ENCODE measurements around the gene STUM. TPM values are rescaled to one million over a fixed set of nuclear protein-coding genes. Genes with fewer than 3 reads are reported as not detected.

STUM gene
- total RNA-seq, 1 experiment from 2014 or later: 0.03 TPM

DNA sequence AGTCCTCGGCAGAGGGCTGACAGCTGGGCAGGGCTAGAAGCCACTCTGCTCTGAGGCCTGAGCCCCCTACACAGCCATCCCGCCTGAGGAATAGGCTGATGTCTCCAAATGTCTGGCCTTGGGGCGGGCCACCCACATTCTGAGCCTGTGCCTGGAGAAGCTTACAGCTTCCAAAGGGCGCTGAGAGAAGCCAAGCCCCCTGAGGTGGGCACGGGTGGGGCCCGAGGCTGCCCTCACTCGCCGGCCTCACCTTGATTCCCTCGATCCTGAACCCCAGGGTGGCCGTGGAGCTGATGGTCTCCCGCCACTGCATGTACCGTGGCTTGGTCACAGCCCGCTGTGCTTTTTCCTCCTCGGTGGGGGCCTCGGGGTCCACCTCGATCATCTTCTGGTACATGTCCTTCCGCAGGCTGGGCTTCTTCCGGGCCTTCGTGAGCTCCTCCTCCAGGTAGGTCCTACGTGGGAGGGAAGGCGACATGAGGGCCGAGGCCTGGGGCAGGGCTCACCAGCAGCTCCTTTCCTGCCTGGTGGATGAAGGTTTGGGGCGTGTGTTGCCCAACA lies 93.2 kb downstream of the STUM start:
- ATAC-seq (no peak), DNase-seq (ENCODE audit: low read depth, low spot score) (no peak)
- ChIA-PET CTCF (interaction anchor here (0.6 kb wide), 1 partner anchor 121 kb away, joined by 4 read pairs; no protein-coding TSS in a partner anchor), POLR2A (interaction anchor here (0.9 kb wide), 1 partner anchor 233 kb away, joined by 3 read pairs; no protein-coding TSS in a partner anchor)
- no TSS peak for BruUV-seq (replicated peaks)
- Histone ChIP-seq H3K4me1 (ENCODE audit: control insufficient read depth, insufficient read depth, low read length) (no peaks in the 10 kb centered on the region), H3K36me3 (ENCODE audit: control insufficient read depth, insufficient read depth, low read length) (no peaks in the 10 kb centered on the region), H3K4me3 (ENCODE audit: low read depth in 2 of 2, low read length in 2 of 2) (no peak overlapping the region), H3K27ac (ENCODE audit: low read length) (no peak overlapping the region), H3K27me3 (ENCODE audit: control insufficient read depth, insufficient read depth, low read length) (no peaks in the 10 kb centered on the region), H3K9me3 (ENCODE audit: control insufficient read depth, insufficient read depth, low read depth, low read length) (no peaks in the 10 kb centered on the region)
- in situ Hi-C loops (cut with HindIII; ENCODE audit: low pct_unique_long_range_greater_than_20kb, low sequenced_read_pairs): no loop called here
- intact Hi-C loops (cut with micrococcal nuclease; ENCODE audit: unreplicated experiment): no loop called here
- no peak for TF ChIP-seq SIN3A (IDR thresholded peaks at IDR 0.05; ENCODE audit: borderline replicate concordance, insufficient read depth, low read depth, low read length)
- TF ChIP-seq, protein P1, sequence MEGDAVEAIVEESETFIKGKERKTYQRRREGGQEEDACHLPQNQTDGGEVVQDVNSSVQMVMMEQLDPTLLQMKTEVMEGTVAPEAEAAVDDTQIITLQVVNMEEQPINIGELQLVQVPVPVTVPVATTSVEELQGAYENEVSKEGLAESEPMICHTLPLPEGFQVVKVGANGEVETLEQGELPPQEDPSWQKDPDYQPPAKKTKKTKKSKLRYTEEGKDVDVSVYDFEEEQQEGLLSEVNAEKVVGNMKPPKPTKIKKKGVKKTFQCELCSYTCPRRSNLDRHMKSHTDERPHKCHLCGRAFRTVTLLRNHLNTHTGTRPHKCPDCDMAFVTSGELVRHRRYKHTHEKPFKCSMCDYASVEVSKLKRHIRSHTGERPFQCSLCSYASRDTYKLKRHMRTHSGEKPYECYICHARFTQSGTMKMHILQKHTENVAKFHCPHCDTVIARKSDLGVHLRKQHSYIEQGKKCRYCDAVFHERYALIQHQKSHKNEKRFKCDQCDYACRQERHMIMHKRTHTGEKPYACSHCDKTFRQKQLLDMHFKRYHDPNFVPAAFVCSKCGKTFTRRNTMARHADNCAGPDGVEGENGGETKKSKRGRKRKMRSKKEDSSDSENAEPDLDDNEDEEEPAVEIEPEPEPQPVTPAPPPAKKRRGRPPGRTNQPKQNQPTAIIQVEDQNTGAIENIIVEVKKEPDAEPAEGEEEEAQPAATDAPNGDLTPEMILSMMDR (IDR thresholded peaks at IDR 0.05): no peak
- TF ChIP-seq POLR2AphosphoS5 (IDR thresholded peaks at IDR 0.05; ENCODE audit: low read depth, low read length): no peak
- no peak for TF ChIP-seq REST (IDR thresholded peaks at IDR 0.05; ENCODE audit: insufficient read depth in 1 of 2, low read depth in 2 of 2, low read length in 1 of 2)
- TF ChIP-seq TCF7L2 (IDR thresholded peaks at IDR 0.05; ENCODE audit: low read depth, low read length): no peak

DNA sequence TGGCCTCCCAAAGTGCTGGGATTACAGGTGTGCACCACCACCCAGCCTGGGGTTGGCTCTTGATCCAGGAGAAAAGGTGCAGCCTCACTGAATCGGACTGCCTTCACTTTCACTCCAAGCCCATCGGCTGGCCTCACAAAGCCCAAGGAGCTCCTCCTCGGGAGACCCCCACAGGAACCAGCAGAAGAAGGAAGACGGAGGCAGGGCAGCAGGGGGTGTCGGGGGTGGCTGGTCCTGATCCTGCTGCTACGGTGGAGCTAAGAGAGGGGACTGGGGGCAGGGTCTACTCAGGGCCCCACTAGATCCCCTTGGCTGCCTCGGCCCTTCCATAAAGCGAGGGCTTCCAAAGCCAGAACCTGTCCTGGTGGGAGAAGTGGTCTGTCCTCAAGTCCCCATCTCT lies 93.9 kb downstream of the STUM start:
- in situ Hi-C loops (cut with HindIII; ENCODE audit: low pct_unique_long_range_greater_than_20kb, low sequenced_read_pairs) (no loop called here), intact Hi-C loops (cut with micrococcal nuclease; ENCODE audit: unreplicated experiment) (no loop called here)
- no peak for DNase-seq (ENCODE audit: low read depth, low spot score)
- no peak for ATAC-seq
- no peak for TF ChIP-seq POLR2AphosphoS5 (IDR thresholded peaks at IDR 0.05; ENCODE audit: low read depth, low read length)
- no peak for TF ChIP-seq REST (IDR thresholded peaks at IDR 0.05; ENCODE audit: insufficient read depth in 1 of 2, low read depth in 2 of 2, low read length in 1 of 2)
- TF ChIP-seq, protein P1 (IDR thresholded peaks at IDR 0.05): no peak
- no peak for TF ChIP-seq SIN3A (IDR thresholded peaks at IDR 0.05; ENCODE audit: borderline replicate concordance, insufficient read depth, low read depth, low read length)
- no peak for TF ChIP-seq TCF7L2 (IDR thresholded peaks at IDR 0.05; ENCODE audit: low read depth, low read length)
- ChIA-PET CTCF (no interaction called here), POLR2A (interaction anchor here (0.9 kb wide), 1 partner anchor 232 kb away, joined by 3 read pairs; no protein-coding TSS in a partner anchor)
- Histone ChIP-seq H3K9me3 (ENCODE audit: control insufficient read depth, insufficient read depth, low read depth, low read length) (no peaks in the 10 kb centered on the region), H3K4me3 (ENCODE audit: low read depth in 2 of 2, low read length in 2 of 2) (no peak overlapping the region), H3K27ac (ENCODE audit: low read length) (no peak overlapping the region), H3K36me3 (ENCODE audit: control insufficient read depth, insufficient read depth, low read length) (no peaks in the 10 kb centered on the region), H3K27me3 (ENCODE audit: control insufficient read depth, insufficient read depth, low read length) (no peaks in the 10 kb centered on the region), H3K4me1 (ENCODE audit: control insufficient read depth, insufficient read depth, low read length) (no peaks in the 10 kb centered on the region)
- no TSS peak for BruUV-seq (replicated peaks)

Measured in Panc1 (cell line).